Germinal center (tissue), 1 donor: ENCODE results near the gene GOLPH3.

Source experiments
- DNase-seq: peaks from one replicate; pipeline ENCODE4 v3.0.0; 2012; ENCODE audit warnings: mixed read lengths, low spot score

The GOLPH3 gene

GRCh38 chr5:32170303-32171151 is 3.6 kb downstream of the GOLPH3 start:
- DNase-seq = no peak

DNA sequence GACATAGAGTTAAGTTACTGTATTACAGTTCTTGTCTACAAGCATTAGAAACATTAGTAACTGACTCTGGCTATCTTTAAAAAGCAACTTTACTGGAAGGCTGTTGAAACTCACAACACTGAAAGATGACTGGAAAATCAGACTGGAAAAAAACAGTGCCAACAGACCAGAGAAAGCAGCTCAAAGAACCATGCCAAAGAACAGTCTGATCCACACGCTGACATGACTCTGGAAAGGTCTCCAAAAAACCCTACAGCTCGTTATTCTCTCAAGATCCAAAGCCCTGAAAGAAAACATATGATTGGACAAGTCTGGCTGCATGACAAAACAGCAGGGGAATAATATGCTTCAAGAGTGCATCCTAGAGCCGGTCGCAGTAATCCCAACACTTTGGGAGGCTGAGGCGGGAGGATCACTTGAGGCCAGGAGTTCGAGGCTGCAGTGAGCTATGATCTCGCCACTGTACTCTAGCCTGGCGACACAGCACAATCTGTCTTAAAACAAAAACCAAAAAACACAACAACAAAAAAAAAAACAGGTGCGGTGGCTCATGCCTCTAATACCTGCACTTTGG is 5.6 kb downstream of the GOLPH3 start:
- no peak for DNase-seq

GRCh38 chr5:32165597-32165996 is 8.5 kb downstream of the GOLPH3 start:
- no peak for DNase-seq

DNA sequence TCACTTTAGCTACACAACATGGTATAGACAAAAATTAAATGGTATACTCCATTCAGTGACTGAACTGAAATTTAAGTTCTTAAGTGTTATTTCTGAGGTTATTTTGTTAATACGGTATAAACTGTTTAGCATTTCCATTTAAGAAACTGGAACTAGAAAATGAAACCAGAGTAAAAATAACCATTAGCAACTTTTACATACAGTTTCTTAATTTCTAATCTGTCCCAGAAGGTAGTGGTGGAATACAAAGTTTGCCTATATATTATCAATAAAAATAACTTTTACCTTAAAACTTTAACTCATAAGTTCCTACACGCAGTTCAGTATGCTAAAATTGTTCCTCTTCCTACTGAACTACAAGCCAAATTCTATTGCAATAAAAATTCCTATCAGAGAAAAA is 10.3 kb downstream of the GOLPH3 start:
- no peak for DNase-seq

- DNase-seq = no peak
Measured at GRCh38 chr5:32163053-32163452, 11.1 kb downstream of the GOLPH3 start.

GRCh38 chr5:32160228-32160627 is 13.9 kb downstream of the GOLPH3 start:
- DNase-seq = no peak

DNA sequence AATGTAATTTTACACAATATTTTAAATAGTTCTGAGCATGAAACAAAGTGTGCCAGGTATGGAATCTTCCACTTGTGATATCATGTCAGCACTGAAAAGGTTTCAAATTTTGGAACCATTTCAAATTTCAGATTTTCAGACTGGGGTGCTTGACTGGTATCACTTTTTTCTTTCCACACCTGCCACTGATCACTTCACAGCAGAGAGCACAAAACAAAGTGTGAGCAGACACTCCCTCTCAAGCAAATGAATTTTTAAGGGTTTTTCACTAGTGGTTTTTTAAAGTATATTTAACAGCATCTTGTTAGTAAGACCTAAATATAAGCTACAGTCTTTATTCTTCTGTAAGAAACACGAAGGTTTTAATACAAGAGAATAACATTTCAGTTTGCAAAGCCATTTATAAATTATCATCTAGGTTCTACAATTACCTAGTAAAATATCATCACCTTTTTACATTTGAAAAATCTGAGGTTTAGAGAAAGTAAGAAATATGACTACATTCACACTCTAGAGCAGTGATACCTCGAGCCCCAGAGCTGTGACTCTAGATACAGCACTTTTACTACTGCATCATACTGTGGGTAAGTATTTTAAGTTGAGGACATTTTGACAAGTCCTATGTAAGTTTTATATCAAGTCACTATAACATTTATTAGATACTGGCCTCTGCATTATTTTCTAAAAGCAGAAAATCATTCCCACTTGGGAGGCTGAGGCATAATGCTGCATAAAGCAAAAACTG is 14.6 kb downstream of the GOLPH3 start:
- no peak for DNase-seq

- no peak for DNase-seq
Measured at GRCh38 chr5:32158679-32158975, 15.5 kb downstream of the GOLPH3 start.

- no peak for DNase-seq
Measured at GRCh38 chr5:32157078-32157477, 17.0 kb downstream of the GOLPH3 start.

DNA sequence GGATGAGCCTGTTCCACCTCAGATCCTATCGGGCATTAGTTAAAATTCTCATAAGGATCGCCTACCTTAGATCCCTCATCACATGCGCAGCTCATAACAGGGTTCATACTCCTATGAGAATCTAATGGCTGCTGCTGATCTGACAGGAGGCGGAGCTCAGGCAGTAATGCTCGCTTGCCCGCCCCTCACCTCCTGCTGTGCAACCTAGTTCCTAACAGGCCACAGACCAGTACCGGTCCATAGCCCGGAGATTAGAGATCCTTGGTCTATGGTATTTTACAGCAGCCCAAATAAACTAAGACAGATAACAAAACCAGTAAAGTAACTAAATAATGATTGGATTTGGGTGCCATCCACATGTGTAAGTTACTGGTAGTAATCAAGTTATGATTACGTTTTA is 17.5 kb downstream of the GOLPH3 start:
- no peak for DNase-seq

DNA sequence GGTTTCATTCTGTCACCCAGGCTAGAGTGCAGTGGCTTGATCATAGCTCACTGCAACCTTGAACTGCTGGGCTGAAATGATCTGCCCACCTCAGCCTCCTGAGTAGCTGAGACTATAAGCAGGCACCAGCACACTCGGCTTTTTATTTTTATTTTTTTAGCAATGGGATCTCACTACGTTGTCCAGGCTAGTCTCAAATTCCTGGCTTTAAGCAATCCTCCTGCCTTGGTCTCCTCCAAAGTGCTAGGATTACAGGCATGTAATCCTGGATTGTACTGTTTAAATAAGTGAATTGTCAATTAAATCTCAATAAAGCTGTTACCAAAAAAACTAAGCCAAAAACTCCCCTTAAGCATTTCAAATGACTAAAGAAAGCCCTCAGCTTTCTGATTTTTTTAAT is 18.9 kb downstream of the GOLPH3 start:
- no peak for DNase-seq

- no peak for DNase-seq
Measured at GRCh38 chr5:32153723-32154122, 20.4 kb downstream of the GOLPH3 start.

- no peak for DNase-seq
Measured at GRCh38 chr5:32151198-32151597, 22.9 kb downstream of the GOLPH3 start.

GRCh38 chr5:32150366-32150765 is 23.8 kb downstream of the GOLPH3 start:
- DNase-seq = no peak

DNA sequence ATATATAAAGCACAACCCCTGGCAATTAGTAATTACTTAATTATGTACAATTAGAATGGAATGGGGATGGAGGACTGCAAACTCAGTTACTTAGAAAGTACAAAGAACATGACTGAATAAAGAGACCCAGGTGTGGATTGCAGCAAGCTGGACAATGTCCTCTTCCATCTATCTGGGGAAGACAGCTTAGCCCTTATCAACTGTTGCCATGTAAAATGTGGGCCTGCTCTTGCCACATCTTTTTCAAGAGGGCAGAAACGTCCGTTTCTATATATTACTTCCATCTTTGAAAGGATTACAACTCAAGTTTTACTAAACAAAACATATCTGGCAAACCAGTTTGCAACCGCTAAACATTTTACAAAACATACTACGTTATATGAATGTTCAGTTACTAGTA is 26.2 kb downstream of the GOLPH3 start:
- DNase-seq = no peak

- no peak for DNase-seq
Measured at GRCh38 chr5:32147236-32147635, 26.9 kb downstream of the GOLPH3 start.

GRCh38 chr5:32145378-32145777 is 28.7 kb downstream of the GOLPH3 start:
- DNase-seq = no peak

GRCh38 chr5:32144378-32145207 is 29.5 kb downstream of the GOLPH3 start:
- no peak for DNase-seq

DNA sequence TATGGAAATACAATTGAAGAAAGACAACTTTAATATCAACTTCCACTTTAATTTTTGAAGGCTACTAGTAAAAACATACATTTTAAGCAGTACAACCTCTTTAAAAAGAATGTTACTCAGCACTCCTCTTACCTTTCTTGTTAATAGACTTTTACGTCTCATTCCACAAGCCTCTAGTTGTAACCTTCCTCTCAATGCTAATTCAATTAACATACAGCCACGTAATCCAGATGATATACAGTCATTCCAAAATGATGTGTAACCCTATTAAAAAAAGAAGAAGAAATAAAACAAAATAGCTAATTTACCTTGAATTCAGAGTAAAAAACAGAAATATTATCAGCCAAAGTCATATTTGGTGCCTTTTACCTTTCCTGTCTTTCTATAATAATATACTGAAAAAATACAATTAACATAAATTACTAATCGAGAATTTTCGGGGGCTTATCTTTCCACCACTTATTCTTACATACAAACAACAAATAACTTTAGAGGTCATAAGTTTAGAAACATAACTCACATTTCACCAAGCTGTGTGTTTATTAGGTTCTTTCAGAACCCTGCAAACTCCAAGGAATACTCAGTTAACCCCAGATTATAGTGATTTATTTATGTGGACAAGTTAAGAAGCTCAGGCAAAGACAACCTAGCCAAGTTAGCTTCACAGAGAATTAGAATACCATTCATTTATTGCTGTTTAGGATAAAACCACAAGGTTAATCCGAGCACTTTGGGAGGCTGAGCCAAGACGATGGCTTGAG is 30.3 kb downstream of the GOLPH3 start:
- DNase-seq = no peak

- no peak for DNase-seq
Measured at GRCh38 chr5:32138839-32139493, 35.2 kb downstream of the GOLPH3 start.

DNA sequence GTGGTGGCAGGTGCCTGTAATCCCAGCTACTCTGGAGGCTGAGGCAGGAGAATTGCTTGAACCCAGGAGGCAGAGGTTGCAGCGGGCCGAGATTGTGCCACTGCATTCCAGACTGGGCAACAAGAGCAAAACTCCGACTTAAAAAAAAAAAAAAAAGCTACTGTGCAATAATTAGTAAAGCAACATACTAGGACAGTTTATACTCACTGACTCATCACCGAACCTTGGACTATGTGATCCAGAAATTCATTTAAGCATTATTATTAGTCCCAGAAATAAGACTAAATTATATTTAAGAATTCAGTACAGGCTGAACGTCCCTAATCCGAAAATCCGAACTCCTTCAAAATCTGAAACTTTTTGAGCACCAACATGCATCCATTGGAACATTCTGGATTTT is 37.8 kb downstream of the GOLPH3 start:
- no peak for DNase-seq
